ENCODE data around the gene PTPRR.

GRCh38 chr12:70812136-70812535, 108.4 kb downstream of the PTPRR start:
- no peak for TF ChIP-seq CTCF (IDR thresholded peaks at IDR 0.05)
- no peak for TF ChIP-seq POLR2A (IDR thresholded peaks at IDR 0.05)
- no peak for TF ChIP-seq EP300 (IDR thresholded peaks at IDR 0.05)
